HG03135 (cell line): ENCODE results near the gene OBSL1.

ENCODE experiments used
- ATAC-seq: cut with Tn5 transposase; IDR thresholded peaks from one replicate; pipeline ENCODE4 v1.9.1; 2021; ENCODE audit warnings: mild to moderate bottlenecking, moderate library complexity; ENCODE audit not compliant: unreplicated experiment

Gene OBSL1

DNA sequence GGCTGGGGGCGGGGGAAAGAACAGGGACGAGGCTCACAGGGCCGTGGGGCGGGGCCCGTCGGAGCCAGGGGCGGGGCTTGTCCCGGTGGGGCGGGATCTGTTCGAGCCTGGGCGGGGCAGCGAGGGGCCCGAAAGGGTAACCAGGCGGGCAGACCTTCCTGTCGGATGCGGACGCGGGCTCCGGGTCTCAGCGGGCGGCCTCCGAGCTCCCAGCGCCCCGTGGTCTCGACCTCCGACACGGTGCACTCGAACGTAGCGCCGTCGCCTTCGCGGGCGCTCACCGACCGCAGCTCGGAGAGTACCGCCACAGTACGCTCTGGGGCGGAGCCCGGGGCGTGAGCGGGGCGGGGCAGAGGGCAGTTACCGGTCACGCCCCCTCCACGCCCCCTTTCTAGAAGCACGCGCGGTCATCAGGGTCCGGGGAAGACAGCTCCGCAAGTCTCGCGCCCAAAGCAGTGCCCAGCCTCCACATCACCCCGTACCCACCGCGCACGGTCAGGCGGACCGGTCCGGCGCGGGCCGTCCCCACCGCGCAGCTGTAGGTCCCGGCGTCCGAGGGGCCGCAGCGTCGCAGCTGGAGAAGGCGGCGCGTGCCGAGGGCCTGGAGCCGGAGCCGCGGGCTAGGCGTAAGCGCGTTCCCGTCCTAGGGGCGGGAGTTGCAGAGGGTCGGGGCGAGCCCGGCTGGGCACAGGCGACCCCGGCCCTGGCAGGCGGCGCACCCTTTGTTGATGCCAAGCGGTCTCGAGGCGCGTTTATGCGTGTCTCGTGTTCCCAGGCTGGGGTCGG is 18.8 kb downstream of the OBSL1 start:
- peak; percentile 88 for ATAC-seq

DNA sequence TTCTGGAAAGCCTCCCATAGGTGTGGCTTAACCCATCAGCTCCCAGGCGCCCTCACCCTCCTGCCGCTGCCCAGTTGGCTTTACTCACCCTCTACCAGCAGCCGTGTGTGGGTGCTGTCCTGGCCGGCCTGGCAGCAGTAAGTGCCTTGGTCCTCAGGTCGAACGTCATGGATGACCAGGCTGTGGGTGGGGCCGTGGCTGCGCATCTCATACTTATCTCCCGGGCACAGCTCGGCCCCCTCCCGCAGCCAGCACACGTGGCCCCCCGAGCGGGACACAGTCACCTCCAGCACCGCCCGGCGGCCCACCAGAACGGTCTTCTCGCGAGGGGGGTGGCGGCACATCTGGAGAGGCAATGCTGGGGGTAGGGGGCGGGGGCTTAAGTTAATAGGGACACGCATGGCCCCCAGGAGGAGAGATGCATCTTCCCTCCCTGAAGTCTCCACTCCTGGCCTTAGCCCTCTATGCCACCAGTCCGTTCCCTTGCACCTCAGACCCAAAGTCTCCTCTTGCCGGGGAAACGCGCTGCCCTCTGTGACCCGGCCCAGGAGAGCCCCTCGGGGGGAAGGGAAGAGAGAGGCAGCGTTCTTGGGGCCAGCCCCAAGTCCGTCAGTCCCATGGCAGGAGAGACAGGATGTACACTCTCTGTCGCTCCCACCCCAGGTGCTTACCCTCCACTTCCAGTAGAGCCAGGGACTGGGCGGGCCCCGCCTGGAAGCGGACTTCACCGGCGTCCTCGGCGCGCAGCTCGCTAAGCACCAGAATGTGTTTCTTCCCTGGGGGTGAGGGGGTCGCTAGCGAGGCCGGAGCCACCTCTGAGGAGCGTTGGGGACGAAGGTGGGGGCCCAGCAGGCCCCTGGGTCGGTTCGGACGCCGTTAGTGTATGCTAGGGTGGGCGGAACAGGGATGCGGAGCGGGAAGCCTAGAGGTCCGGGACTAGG is 19.6 kb downstream of the OBSL1 start:
- peak; percentile 19 for ATAC-seq

- no peak for ATAC-seq
These were observed 21.7 kb downstream of the OBSL1 start for GRCh38 chr2:219549619-219550018.

- ATAC-seq: no peak
These were observed 22.3 kb downstream of the OBSL1 start for GRCh38 chr2:219548990-219549389.

- ATAC-seq: no peak
These were observed 23.7 kb downstream of the OBSL1 start for GRCh38 chr2:219547621-219548020.

DNA sequence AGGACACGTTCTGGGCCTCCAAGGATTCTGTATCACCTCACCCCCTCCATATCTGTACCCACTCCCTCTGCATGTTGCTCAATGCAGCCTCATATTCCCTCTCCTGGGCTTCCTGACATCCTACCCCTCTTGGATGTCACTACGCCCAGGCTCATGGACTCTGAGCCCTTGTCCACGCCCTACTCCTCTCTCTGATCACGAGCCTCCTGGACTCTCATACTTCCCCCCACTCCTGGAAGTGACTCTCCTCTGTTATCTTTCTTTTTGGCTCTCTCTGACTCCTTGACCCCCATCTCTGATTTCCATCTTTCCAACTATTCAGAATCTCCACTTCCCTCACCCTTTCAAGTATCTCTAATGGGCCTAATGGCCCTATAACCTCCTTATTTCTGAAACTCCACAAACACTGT is 25.4 kb downstream of the OBSL1 start:
- no peak for ATAC-seq

GRCh38 chr2:219545295-219545942 is 25.9 kb downstream of the OBSL1 start:
- ATAC-seq: no peak

GRCh38 chr2:219544567-219544966 is 26.8 kb downstream of the OBSL1 start:
- ATAC-seq: no peak

- ATAC-seq: peak; percentile 73
These were observed 27.6 kb downstream of the OBSL1 start, which contains the start of the genes CHPF and TMEM198 for GRCh38 chr2:219543596-219544358. TSS of gene CHPF (minus strand) at chr2:219543809. CDS start at chr2:219543538, 271 bp downstream. TSS of gene TMEM198 (plus strand) at chr2:219544028. CDS start at chr2:219544728, 700 bp downstream.

GRCh38 chr2:219542931-219543595 is 28.3 kb downstream of the OBSL1 start:
- peak; percentile 37 for ATAC-seq

- ATAC-seq: peak; percentile 43
These were observed 29.6 kb downstream of the OBSL1 start for GRCh38 chr2:219541611-219542180.

GRCh38 chr2:219540784-219541504 is 30.4 kb downstream of the OBSL1 start:
- ATAC-seq: no peak

DNA sequence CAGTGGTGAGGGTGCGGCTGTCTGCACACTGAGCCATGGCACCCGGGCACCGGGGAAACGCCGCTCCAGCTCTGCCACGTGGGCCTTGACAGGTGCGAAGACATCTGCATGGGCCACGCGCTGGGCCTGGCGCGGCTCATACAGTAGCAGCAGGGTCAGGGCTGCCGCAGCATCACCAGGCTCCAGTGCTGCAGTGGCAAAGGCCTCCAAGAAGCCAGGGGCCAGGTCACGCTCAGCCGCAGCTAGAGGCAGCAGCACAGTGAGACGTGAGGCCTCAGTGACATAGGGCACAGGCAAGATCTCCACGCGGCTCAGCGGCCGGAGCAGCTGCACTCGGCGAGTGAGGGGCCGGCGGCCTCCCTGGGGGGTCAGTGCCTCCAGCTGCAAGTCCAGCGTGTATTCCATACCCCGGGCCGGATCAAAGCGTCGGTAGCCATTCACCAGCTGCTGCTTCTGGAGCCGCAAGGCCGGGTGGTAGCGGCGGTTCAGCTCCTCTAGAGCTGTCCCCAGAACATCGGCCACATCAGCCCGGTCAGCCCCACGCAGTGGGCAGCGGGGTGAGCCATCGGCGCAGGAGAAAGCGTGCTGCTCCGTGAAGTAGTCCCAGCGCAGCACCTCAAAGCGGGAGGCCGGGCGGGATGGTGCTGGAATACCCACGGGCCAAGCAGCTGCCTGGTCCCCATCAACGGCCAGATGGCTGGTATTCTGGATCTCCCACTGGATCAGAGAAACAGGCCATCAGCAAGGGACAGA is 31.2 kb downstream of the OBSL1 start:
- ATAC-seq: no peak

DNA sequence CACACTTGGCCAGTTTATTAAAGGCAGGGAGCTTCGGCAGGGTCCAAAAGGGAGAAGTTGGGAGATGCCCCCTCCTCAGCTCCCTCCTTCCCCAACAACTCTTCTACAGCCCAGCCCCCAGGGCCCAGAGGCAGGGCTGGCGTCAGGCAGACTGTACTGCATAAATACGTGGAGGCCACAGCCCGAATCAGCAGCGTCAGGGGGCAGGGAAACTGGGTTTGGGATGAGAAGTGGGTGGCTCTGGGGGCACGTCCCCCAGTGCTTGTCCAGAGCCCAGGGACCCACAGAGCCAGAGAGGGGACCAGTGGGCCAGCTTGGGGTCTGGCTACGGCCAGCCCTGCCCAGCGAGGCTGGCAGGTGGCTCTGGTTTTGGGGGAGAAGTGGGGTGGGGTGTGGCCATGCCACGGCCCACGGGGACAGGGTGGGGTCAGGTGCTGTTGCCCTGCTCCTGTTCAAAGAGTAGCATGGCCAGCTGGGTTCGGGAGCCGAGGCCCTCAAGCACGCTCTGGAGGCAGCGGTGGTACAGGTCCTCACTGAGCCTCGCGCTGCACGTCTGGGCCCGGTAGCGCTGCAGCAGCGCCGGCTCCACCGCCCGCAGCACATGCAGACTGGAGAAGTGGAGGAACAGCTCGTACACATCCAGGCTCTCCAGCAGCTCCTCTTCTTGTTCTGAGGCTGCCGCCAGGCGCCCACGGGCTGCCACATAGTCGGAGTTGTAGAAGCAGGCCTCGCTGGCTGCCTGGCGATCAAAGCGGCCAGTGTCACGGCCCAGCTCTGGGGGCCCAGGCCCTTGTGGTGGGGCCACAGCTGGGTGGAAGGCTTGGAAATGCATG is 32.2 kb downstream of the OBSL1 start:
- no peak for ATAC-seq

DNA sequence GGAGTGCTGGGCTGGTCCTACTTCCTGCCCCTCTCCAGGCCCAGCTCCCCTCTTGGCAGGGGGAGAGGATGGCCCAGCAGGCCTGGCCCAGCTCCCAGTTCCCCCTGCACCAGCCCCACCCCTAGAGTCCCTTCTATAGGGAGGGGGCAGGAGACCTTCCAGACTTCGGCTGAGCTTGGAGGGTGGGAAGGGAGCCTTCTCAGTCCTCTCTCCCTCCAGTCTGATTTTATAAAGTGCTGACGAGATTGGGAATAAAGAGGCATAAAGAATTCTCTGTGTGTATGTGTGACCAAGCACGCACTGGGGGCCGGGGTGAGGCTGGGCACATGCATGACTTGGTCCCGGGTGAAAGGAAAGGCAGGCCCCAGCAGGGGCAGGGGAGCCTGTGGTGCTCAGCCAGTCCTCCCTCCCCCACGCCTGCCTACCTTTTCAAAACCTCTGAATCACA is 32.8 kb downstream of the OBSL1 start:
- ATAC-seq: no peak

- ATAC-seq: no peak
These were observed 33.5 kb downstream of the OBSL1 start for GRCh38 chr2:219537657-219538488.
